GM19193 (cell line): Measurements from ENCODE around the gene CCDC27.

Experiments
- POLR2A ChIP-seq: IDR thresholded peaks from 4 replicates; pipeline ENCODE4 v1.6.1; 2011; ENCODE audit not compliant: insufficient read depth, insufficient read length; ENCODE audit errors: extremely low read depth

The CCDC27 gene

DNA sequence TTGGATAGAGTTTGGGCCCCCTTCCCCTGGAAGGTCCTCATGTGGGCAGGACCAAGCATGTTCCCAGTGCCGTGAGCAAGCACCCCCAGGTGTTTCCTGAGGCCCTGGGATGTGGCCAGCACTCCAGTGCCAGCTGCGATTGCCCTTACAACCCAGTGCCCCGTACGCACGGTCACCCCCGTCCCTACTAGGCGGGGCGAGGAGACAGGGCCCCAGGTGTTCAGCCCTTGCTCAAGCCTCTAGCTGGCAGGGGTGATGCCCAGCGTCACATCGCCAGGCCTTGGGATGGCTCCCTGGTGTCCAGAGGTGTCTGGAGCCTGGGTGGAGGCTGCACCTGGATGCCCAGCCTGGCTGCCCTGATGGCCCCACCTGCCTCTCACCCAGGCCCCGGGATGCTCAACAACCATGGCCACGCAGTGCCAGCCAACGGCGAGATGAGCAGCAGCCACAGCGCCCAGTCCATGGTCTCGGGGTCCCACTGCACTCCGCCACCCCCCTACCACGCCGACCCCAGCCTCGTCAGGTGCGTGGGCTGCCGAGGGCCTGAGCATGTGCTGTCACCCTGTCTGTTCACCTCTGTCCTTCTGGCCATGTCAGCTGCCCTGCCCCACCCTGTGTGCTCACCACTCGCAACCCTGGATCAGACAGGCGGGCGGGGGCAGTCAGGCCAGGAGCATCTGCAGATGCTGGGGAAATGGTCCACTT, 21.6 kb upstream of the CCDC27 start:
- TF ChIP-seq POLR2A: no peak

DNA sequence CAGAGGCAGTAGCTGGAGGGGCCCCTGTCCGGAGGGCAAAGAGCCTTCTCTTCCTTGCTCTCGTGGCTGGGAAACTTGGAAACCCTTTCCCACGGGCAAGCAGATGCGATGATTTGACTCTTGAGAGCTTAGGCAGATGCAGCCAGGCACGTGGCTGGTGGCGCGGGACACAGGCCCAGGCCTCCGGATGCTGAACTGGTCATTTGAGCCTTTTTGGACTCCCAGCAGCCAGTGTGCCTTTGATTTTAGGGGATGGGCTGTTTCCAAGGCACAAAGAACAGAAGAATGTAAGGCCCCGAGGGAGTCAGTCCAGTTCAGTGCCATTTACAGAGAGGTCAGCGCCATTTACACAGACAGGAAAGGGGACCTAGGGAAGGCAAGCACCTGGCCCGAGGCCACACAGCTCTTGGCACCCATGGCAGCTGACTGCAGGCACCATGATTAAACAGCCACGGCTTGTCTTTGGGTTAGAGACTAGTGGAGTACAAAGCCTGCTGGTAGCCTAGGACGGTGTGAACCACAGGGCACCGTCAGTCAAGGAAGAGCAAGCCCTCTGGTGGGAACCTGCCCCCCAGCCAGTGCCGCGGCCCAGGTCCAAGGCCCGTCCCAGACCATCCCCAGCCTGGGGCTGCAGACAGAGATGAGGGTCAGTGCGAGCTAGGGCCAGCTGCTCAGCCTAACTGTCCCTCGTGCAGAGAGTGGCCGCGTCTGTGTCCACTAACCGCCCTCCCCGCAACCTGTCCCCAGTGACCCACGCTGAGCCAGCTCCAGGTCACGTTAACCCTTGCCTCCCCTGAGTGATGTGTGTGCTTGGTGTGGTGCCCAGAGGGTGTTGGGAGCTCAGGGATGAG, 20.4 kb upstream of the CCDC27 start:
- no peak for TF ChIP-seq POLR2A

DNA sequence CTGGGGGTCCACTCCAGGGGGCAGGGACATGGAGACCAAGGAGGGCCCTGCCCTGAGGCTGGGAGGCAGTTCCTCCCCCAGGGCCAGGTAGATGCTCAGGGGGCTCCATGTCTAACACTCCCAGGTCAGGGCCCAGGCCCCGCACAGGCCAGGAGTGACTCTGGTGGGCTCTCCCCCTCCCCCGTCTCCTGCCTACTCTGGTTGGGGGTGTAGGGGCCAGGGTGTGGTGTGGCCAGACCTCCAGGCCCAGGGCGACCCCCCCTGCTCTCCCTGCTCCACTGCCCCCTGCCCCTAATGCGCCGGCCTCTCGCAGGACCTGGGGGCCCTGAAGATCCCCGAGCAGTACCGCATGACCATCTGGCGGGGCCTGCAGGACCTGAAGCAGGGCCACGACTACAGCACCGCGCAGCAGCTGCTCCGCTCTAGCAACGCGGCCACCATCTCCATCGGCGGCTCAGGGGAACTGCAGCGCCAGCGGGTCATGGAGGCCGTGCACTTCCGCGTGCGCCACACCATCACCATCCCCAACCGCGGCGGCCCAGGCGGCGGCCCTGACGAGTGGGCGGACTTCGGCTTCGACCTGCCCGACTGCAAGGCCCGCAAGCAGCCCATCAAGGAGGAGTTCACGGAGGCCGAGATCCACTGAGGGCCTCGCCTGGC, 19.7 kb upstream of the CCDC27 start:
- TF ChIP-seq POLR2A: no peak

DNA sequence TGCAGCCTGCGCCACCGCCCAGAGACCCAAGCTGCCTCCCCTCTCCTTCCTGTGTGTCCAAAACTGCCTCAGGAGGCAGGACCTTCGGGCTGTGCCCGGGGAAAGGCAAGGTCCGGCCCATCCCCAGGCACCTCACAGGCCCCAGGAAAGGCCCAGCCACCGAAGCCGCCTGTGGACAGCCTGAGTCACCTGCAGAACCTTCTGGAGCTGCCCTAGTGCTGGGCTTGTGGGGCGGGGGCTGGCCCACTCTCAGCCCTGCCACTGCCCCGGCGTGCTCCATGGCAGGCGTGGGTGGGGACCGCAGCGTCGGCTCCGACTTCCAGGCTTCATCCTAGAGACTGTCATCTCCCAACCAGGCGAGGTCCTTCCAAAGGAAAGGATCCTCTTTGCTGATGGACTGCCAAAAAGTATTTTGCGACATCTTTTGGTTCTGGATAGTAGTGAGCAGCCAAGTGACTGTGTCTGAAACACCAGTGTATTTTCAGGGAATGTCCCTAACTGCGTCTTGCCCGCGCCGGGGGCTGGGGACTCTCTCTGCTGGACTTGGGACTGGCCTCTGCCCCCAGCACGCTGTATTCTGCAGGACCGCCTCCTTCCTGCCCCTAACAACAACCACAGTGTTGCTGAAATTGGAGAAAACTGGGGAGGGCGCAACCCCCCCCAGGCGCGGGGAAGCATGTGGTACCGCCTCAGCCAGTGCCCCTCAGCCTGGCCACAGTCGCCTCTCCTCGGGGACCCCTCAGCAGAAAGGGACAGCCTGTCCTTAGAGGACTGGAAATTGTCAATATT, 19.0 kb upstream of the CCDC27 start:
- no peak for TF ChIP-seq POLR2A

DNA sequence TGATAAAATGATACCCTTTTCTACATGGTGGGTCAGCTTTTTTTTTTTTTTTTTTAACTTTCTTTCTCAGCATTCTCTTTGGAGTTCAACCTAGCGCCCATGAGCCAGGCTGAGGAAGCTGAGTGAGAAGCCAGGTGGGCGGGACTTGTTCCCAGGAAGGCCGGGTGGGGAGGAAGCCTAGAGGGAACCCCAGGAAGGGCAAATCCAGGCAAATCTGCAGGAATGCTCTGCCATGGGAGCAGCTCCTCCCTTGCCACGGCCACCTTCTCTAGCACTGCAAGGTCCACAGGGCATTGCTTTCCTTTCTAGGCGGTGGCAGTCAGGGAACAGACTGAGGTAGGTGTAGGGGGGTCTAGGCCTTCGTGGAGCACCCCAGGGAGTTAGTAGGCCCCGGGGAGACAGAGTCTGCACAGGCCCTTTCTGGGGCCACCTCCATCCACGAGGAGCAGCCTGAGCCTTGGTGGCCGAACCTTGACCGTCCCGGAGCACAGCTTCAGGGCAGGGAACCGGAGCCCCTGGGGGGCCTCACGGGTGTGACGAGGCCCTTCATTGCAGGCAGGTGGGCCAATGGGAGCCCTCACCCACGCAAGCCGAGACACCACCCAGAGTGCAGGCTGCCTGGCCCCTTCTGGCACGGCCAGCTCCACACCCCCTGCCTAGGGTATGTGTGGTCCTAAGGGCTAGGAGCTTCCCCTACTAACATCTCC, 18.2 kb upstream of the CCDC27 start:
- no peak for TF ChIP-seq POLR2A

DNA sequence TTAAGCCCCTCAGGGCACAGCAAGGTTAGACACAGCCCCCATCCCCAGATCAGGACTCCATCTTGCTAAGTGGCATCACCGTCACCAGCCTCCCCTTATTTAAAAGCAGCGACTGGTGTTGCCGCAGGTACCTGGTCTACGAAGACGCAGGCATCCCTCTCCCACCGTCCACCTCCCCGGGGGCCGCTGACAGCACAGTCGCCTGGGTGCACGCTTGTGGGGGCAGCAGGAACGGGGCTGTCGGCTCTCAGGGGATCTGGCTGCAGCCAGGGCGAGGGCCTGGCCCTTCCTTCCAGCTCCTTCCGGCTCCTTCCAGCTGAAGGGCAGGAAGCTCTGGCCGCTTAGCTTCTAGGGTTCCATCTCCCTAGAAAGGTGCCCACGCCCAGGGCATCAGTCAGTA, 17.6 kb upstream of the CCDC27 start:
- no peak for TF ChIP-seq POLR2A

DNA sequence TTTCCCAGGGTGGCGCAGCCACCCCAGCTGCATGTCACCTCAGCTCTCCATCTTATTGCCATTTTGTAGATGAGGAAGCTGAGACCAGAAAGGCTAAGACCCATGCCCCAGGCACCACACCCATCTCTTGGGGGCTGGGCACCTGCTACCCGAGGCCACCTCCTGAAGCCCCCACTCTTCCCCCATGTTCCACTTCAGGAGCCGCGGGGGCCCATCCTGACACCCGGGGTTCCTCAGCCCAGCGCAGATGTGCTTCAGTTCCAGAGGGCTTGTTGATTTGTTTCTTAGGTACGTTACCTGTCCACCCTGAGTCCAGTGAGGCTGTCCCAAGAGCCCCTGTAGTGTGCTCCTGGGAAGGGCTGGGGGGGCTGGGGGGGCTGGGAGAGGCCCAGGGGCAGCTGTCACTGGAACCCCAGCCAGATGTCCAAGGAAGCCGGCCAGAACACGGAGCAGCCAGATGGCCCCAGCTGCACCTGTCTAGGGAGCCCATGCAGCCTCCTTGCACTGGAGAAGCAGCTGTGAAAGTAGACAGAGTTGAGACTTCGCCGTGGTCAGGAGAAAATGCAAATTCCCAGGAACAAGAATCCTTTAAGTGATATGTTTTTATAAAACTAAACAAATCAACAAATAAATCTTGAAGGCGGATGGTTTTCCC, 17.1 kb upstream of the CCDC27 start:
- TF ChIP-seq POLR2A: no peak

DNA sequence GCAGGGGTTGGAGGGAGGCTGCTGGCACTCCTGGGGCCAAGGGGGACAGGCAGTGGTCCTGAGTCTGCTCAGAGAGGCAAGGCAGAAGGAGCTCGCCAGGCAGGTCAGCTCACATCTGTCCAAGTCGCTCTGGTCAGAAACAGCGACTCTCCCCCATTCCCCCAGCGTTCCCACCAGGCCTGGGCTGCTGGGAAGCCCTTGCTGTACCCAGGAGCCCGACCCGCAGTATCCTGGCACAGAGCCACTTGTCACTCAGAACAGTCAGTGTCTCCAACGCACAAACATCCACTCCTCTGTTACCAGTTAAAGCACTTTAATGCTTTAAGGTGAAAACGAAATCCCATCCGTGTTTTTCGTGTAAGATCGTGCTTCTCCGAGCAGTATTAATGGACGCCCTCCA, 16.6 kb upstream of the CCDC27 start:
- TF ChIP-seq POLR2A: no peak

DNA sequence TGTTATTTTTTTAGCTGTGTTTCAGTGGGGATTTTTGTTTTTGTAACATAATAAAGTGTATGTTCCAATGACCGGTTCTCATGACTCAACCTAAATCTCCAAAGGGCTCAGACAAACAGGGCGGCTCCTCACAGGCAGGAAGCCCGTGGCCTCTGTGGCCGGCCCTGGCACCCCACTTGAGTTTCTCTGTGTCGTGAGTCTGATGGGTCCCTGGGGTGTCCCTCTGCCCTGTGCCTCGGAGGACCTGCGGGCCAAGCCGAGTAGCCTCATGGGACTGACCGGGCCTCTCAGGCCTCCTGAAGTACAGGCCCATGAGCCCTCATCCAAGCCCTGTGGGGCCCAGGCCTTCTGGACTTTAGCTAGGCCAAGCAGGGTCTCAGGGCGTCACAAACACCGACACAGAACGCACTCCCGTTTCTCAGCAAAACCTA, 16.1 kb upstream of the CCDC27 start:
- no peak for TF ChIP-seq POLR2A

DNA sequence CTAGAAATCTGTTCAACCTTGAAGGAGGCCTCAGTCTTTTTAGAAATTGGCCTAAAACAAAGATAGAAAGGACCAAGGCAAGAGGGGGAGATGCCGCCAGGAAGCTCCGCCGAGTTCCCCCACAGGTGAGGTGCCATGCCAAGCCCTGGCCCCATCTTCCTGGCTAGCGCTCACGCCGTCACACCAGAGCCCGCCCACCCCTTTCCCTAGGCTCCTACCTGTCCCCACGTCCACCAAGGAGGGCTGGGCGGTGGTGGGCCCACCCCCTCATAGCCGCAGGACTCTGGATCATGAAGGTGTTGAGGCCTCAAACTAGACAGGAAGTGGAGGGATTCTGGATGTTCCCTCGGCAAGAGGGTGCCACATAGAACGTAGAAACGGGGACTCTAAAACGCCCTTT, 15.5 kb upstream of the CCDC27 start:
- no peak for TF ChIP-seq POLR2A

DNA sequence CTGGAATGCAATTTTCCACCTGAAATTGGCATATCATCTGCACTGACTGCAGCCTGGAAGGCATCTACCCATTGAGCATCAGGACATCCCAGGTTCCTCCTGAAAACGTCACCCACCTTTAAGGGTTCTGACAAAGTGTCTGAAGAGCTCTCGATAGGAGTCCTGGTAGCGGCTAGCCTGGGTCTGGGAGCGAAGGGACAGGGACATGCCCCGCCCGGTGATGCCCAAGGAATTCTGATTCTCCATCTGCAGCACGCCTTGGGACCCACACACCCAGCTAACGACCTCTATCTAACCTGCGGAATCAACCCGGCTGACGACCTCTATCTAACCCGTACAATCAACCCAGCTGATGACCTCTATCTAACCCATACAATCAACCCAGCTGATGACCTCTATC, 13.3 kb upstream of the CCDC27 start:
- TF ChIP-seq POLR2A: no peak

DNA sequence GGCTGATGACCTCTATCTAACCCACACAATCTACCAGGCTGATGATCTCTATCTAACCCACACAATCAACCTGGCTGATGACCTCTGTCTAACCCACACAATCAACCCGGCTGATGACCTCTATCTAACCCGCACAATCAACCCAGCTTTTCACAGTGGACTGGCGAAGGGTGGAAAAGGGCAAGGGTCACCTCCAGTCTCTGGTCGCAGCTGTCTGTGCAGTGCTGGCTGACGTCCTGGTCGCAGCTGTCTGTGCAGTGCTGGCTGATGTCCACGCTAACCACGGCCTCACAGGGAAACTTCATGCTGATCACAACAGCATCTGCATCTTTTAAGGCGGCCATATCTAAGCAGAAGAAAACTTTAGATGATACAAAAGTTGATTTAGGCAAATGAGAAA, 12.2 kb upstream of the CCDC27 start:
- TF ChIP-seq POLR2A: no peak

DNA sequence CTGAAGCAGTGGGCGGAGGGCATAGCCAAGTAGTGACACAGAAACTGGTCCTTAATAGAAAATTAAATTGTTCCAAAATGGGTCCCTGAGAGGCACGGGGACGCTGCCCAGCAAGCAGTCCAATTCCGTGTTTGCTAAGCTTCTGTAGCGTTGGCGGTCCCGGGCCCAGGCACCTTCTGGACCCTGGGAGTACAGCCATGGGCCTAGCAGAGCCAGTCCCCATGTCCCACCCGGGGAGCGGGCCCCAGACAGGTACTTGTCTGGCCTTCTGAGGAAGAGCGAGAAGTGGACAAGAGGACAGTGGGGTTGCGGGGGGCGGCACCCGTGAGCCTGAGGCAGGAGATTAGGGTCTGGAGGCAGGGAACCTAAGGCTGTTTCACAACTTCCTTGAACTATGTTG, 11.5 kb upstream of the CCDC27 start:
- no peak for TF ChIP-seq POLR2A

DNA sequence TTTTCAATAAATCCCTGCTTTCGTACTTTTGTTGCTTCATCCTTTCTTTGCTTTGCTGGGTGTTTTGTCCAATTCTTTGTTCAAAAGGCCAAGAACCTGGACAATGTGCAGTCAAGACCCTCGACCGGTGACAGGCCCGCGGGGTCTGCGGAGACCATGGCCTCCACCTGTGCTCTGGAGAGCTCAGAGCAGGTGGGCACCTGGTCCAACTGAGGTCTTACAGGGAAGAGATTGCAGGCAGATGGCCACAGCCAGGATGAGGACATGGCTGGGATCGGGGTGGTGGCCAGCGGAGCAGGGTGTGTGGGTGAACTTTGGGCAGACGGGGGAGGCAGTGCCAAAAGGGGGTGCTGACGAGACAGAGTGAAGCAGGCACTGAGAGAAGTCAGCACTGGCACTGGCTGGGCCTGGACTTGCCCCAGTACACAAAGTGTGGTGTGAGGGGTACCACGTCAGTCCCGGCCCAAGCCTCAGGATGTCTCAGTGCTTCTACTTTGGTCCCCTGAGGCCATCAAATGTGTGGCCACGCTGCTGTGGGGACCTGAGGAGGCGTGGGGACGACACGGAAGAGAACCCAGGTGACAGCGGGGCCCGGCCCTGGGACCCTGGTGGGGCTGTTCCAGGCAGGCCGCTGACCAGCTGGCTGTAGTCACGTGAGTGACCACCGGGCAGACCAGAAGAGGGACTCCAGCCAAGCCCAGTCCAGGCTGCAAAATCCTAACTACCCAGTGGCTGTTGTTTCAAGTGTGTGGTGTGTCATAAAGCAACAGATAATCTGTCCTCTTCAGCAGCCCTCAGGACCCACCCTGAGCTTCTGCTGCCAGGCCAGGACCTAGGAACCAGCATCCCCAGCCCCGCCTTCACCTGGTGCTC, 10.4 kb upstream of the CCDC27 start:
- no peak for TF ChIP-seq POLR2A
